Suppressor macrophage (primary cell): ENCODE results near the gene SBF1.

Experiments
- DNase-seq, 4 experiments: peaks; one replicate each; pipeline ENCODE4 v3.0.0-alpha.2; 2020 to 2022

Gene SBF1

GRCh38 chr22:50397371-50398060 is 77.3 kb downstream of the SBF1 start:
- peak in 3 of 4 experiments; percentile 25 to 75 (median 50) for DNase-seq

GRCh38 chr22:50396751-50397370 is 78.0 kb downstream of the SBF1 start:
- DNase-seq: peak in 1 of 4 experiments; percentile 16
